ENCODE results near the gene MRAP2.
"Not testable (repeated sequence)": the region's sequence is repeated elsewhere in the genome, so short reads cannot be mapped to it uniquely, and the experiment has no call there.

The MRAP2 gene

DNA sequence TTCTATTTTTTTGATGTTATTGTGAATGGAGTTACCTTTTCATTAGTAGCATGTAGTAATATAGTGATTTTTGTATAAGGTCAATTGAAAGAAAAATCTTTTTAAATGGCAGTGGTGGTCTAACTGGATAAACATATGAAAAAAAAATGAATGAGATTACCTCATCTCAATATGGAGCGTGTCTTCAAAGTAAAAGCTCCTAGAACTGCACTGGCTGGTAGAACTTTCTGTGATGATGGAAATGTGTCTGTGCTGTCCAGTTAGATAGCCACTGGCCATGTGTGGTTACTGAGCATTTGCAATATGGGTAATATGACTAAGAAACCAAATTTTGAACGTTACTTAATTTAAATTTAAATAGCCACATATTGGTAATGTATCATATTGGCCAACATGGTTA lies 44.1 kb downstream of the MRAP2 start:
- DNase-seq (ENCODE audit: low read depth) = no peak

DNA sequence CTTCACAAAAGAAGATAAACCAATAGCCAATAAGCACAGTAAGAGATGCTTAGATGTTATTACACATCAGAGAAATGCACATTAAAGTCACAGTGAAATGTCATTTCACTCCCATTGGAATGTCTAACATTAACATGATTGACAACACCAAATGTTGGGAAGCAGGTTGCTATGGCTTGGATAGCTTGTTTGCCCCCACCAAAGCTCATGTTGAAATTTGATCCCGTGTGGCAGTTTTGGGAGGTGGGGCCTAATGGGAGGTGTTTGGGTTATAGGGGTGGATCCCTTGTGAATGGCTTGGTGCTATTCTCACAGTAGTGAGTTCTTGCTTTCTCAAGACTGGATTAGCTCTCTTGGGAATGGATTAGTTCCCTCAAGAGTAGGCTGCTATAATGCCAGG lies 44.8 kb downstream of the MRAP2 start:
- DNase-seq (ENCODE audit: low read depth) = no peak

DNA sequence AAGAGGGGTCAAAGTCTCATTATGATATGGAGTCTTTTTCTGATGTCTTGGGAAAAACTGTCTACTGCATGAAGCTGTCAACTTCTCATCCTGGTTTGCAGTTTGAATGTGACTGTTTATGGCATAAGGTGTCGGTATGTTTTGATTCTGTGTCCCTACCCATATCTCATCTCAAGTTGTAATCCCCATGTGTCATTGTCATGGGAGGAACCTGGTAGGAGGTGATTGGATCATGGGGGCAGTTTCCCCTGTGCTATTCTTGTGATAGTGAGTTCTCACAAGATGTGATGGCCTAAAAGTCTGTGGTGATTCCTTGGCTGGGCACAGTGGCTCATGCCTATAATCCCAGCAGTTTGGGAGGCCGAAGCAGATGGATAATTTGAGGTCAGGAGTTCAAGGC lies 47.6 kb downstream of the MRAP2 start:
- no peak for DNase-seq (ENCODE audit: low read depth)

DNA sequence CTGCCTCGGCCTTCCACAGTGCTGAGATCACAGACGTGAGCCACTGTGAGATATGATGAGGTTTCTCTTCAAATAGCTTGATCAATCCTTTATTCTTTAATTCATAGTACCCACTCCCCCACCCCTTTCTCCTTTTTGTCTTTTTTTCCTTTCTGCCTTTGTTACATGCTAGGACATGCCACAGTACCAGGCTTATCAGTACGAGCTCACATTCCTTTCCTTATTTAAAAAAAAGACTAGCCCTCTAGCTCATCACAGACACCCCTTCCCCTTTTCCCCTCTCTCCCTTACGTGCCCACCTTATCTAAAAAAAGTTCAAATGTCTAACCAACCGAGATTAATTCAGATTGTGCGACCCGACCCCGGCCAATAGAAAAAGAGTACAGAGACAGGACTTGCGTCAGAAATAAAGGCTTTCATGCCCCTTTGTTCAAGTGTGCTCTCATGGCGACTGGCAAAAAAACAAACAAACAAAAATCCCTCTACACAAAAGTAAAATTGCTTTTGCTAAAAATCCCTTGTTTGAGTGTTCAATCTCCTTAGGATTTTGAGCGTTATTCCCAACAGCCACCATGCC lies 49.2 kb downstream of the MRAP2 start:
- DNase-seq (ENCODE audit: low read depth) = no peak

DNA sequence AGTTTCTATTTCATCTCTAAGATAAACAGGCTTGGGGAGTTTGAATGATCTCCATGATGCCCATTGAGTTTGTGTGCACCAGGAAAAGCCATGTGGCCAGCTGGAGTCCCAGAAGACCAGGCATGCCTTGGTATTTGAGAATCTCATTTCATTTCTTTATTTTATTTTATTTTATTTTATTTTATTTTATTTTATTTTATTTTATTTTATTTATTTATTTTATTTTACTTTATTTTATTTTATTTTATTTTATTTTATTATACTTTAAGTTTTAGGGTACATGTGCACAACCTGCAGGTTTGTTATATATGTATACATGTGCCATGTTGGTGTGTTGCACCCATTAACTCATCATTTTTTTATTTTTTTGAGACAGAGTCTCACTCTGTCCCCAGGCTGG lies 51.1 kb downstream of the MRAP2 start:
- DNase-seq (ENCODE audit: low read depth) = not testable (repeated sequence)

- DNase-seq (ENCODE audit: low read depth) = no peak
Measured at GRCh38 chr6:84086056-84086455, 52.5 kb downstream of the MRAP2 start.

DNA sequence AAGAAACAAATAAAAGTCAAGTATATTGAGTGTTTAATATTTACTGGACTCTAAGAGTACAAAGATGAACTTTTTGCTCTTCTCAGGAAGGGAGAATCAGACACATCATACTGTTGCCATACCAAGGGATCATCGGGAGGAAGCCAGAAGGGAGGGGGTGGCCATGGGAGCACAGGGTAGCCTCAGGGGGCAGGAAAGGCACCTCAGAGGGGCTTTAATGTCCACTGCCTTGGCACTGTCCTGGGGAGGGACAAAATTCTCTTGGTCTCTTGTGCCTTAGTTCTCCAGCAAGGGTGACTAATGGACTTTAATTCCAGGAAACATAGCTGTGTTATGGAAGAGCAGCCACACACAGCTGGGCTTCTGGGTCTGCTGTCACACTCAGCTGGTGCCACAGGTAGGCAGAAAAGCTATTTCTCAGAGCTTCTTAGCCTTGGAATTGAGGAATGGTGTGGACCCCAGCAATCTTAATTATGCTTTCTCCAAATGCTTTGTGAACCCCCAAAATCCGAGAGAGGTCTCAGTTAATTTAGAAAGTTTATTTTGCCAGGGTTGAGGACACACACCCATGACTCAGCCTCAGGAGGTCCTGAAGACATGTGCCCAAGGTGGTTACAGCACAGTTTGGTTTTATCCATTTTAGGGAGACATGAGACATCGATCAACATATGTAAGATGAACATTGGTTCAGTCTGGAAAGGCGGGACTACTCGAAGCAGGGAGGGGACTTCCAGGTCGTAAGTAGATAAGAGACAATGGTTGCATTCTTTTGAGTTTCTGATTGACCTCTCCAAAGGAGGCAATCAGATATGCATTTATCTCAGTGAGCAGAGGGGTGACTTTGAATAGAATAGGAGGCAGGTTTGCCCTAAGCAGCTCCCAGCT lies 53.2 kb downstream of the MRAP2 start:
- DNase-seq (ENCODE audit: low read depth) = no peak

DNA sequence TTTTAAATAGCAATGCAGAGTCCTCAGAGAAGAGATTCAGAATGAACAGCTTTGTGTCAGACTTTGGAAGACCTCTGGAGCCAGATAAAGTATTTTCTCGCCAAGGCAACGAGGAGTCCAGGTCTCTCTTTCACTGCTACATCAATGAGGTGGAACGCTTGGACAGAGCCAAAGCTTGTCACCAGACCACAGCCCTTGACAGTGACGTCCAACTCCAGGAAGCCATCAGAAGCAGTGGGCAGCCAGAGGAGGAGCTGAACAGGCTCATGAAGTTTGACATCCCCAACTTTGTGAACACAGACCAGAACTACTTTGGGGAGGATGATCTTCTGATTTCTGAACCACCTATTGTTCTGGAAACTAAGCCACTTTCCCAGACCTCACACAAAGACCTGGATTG lies 55.5 kb downstream of the MRAP2 start:
- DNase-seq (ENCODE audit: low read depth) = no peak

DNA sequence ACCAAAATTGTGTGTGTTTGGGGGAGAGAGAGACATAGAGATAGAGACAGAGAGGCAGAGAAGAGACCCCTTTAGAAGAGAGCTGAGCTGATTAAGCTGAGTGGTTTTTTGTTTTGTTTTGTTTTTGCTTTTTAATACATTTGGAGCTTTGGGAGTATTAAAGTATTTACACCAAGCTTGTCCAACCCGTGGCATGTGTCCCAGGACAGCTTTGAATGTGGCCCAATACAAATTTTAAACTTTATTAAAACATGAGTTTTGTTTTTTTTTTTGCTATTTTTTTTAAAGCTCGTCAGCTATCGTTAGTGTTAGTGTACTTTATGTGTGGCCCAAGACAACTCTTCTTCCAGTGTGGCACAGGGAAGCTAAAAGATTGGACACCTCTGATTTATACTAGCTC lies 56.0 kb downstream of the MRAP2 start:
- DNase-seq (ENCODE audit: low read depth) = no peak

- DNase-seq (ENCODE audit: low read depth) = no peak
Measured at GRCh38 chr6:84093441-84094435, 60.2 kb downstream of the MRAP2 start.

DNA sequence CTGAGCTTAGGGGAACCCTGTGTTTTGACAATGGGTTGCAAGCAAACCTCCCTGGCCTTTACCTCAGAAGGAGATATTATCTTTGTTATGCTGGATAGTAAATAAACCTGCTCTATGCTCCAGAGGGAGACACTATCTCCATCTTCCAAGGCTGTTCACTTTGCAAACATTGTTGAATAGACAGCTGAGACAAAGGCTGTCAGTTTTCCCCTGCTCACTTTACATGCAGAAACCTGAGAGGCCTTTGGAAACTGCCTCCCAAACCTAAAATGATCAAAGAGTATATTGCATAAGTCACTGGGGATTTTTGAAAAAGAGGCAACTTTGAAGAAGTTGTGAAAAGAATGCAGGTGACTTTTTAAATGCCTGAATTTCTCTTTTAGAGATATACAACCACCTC lies 61.6 kb downstream of the MRAP2 start:
- no peak for DNase-seq (ENCODE audit: low read depth)

- no peak for DNase-seq (ENCODE audit: low read depth)
Measured at GRCh38 chr6:84103029-84103428, 69.5 kb downstream of the MRAP2 start.

- not testable (repeated sequence) for DNase-seq (ENCODE audit: low read depth)
Measured at GRCh38 chr6:84105215-84105924, 71.8 kb downstream of the MRAP2 start.

DNA sequence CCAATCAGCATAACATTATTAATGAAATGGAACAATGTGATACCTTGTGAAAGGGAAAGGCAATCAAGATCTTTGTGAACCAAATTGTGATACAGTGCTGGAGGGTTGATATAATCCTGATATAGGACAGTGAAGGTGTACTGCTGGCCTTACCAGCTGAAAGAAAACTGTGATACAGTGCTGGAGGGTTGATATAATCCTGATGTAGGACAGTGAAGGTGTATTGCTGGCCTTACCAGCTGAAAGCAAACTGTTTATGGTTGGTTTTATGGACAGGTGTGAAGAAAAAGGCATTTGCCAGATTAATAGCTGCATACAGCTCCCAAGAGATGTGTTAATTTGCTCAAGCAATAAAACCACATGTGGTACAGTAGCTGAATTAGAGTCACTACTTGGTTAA lies 73.9 kb downstream of the MRAP2 start:
- DNase-seq (ENCODE audit: low read depth) = no peak

- DNase-seq (ENCODE audit: low read depth) = not testable (repeated sequence)
Measured at GRCh38 chr6:84111351-84111750, 77.8 kb downstream of the MRAP2 start.

GRCh38 chr6:84114933-84115594 lies 81.5 kb downstream of the MRAP2 start:
- DNase-seq (ENCODE audit: low read depth) = not testable (repeated sequence)

DNA sequence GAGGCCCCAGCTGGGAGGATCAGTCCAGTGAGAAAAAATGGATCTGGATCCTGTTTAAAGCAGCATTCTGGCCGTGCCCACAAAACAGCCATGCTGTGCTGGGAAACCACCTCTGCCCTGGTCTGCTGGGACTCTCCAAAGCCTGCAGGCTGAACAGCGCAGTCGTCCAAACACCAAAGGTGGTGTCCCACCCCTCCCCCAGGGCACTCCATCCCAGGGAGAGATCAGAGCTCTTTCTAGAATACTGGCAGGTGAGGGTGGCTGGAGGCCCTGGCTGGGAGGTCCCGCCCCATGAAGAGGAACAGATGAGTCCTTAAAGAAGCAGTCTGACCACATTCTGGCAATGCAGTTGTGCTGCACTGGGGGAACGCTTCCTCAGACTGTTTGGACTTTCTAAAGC lies 84.6 kb downstream of the MRAP2 start:
- DNase-seq (ENCODE audit: low read depth) = no peak

DNA sequence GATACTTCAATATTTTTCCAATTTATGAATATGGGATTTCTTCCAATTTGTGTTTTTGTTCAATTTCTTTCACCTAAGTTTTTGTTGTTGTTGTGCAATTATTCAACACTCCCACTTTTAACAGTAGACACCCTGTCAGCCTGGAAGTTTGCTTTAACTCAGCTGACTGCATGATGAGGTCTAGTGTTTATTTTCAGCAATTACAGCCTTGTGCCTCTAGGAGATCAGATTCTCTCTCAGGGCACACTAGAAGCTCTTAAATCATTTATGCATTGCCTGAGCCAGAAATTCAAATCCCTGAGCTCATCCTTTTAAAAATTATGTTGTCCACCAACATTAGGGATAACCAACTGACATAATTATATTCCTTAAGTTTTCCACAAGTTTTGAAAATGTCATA lies 85.7 kb downstream of the MRAP2 start:
- DNase-seq (ENCODE audit: low read depth) = no peak

- no peak for DNase-seq (ENCODE audit: low read depth)
Measured at GRCh38 chr6:84123186-84123585, 89.6 kb downstream of the MRAP2 start.

DNA sequence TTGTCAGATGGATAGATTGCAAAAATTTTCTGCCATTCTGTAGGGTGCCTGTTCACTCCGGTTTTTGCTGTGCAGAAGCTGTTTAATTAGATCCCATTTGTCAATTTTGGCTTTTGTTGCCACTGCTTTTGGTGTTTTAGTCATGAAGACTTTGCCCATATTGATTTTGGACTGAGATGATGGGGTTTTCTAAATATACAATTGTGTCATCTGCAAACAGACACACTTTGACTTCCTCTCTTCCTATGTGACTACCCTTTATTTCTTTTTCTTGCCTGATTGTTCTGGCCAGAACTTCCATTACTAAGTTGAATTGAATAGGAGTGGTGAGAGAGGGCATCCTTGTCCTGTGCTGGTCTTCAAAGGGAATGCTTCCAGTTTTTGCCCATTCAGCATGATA lies 96.0 kb downstream of the MRAP2 start:
- not testable (repeated sequence) for DNase-seq (ENCODE audit: low read depth)

DNA sequence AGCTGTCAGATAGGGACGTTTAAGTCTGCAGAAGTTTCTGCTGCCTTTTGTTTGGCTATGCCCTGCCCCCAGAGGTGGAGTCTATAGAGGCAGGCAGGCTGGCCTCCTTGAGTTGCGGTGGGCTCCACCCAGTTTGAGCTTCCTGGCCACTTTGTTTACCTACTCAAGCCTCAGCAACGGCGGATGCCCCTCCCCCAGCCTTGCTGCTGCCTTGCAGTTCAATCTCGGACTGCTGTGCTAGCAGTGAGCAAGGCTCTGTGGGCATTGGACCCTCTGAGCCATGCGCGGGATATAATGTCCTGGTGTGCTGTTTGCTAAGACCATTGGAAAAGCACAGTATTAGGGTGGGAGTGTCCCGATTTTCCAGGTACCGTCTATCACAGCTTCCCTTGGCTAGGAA lies 99.8 kb downstream of the MRAP2 start:
- DNase-seq (ENCODE audit: low read depth) = not testable (repeated sequence)

All from stimulated activated CD8-positive, alpha-beta memory T cell treated with anti-CD3 and anti-CD28 coated beads, Interleukin-15, amount 100 ng/mL, for 1 hour (primary cell).